Muscle of arm (tissue), 12 donors: ENCODE measurements around the gene MRPL49. TPM values are rescaled to one million over a fixed set of nuclear protein-coding genes. Genes with fewer than 3 reads are reported as not detected.
"Not testable (repeated sequence)": the region's sequence is repeated elsewhere in the genome, so short reads cannot be mapped to it uniquely, and the experiment has no call there.

Experiments used
- DNase-seq: peaks from one replicate; pipeline ENCODE4 v3.0.0-alpha.2; 2013
- polyA plus RNA-seq, 12 donors: library from polyadenylated mRNA; unstranded; fragments of 120-200 nt; gene quantifications; one replicate each; pipeline ENCODE4 v1.2.1, GENCODE V29; 2013; ENCODE audit not compliant: insufficient read length in 12 of 12

The MRPL49 gene
- polyA plus RNA-seq, 12 donors = 22.3 to 45.7 (median 25.1) TPM; not detected in 1

GRCh38 chr11:65116370-65117205 lies 5.5 kb upstream of the MRPL49 start:
- no peak for DNase-seq

GRCh38 chr11:65117206-65118096 lies 4.7 kb upstream of the MRPL49 start, which contains the start of gene ZNHIT2:
TSS of gene ZNHIT2 (minus strand) at chr11:65117701. CDS start at chr11:65117653, 48 bp downstream.
- peak; percentile 100 for DNase-seq

DNA sequence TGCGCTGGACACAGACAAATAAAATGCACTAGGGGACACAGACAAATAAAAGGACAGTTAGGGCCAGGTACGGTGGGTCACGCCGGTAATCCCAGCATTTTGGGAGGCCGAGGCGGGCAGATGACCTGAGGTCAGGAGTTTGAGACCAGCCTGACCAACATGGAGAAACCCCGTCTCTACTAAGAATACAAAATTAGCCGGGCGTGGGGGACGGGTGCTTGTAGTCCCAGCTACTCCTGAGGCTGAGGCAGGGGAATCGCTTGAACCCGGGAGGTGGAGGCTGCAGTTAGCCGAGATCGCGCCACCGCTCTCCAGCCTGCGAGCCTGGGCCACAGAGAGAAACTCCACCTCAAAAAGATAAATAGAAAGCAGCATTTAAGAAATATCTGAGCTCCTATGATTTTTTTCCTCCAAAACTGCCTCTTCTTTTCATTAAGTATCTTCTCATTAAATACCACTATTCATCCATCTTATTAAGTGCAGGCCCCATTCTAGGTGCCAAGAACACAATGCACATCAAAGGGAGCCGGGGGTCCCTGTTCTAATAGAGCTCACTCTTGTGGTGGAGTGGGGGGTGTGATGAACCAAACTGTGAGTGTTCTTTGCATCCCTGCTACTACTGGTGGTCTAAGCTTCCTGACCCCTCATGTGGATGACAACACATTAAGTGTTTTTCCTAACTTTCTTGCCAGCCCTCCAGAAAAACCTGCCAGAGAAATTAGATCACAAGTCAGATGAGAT lies 3.9 kb upstream of the MRPL49 start:
- no peak for DNase-seq

- DNase-seq = not testable (repeated sequence)
Measured at GRCh38 chr11:65118891-65119669, 3.0 kb upstream of the MRPL49 start.

GRCh38 chr11:65119670-65119995 lies 2.5 kb upstream of the MRPL49 start:
- DNase-seq = no peak

DNA sequence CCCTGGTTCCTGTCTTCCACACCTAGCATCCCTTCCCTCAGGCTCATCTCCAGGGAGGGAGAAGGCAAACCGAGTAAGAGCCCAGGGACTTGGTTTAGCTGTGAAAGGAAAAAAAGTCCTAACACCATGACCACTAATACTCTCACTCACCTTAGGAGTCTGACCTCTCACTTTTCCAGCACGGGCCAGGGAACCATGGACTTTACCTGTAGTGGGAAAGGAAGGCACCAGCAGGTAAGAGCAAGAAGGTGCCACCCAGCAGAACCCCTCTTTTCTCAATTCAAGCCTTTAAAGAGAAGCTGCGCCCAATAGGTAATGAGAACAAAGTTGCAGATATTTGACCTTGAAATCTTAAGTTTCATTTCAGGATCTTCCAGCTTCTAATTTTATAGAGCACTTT lies 1.3 kb upstream of the MRPL49 start:
- DNase-seq = no peak

DNA sequence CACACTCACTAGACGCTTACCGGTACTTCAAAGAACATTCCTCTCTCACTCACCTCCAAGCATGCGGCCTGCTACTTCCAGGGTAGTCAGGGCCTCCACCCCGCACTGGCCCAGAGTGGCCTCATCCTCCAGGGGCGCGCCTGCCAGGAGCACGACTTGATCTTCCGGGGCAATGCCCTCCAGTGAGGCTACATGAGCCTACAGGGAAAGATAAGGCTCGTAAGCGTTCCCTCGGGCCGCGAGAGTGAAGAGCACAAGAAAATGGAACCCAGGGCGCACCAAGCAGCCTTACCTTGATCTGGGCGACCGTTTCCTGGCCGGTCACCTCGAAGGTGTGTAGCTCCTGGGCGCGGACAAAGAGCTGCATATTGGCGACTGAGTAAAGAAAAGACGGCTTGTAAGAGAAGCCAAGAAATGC lies 665 bp upstream of the MRPL49 start:
- no peak for DNase-seq

DNA sequence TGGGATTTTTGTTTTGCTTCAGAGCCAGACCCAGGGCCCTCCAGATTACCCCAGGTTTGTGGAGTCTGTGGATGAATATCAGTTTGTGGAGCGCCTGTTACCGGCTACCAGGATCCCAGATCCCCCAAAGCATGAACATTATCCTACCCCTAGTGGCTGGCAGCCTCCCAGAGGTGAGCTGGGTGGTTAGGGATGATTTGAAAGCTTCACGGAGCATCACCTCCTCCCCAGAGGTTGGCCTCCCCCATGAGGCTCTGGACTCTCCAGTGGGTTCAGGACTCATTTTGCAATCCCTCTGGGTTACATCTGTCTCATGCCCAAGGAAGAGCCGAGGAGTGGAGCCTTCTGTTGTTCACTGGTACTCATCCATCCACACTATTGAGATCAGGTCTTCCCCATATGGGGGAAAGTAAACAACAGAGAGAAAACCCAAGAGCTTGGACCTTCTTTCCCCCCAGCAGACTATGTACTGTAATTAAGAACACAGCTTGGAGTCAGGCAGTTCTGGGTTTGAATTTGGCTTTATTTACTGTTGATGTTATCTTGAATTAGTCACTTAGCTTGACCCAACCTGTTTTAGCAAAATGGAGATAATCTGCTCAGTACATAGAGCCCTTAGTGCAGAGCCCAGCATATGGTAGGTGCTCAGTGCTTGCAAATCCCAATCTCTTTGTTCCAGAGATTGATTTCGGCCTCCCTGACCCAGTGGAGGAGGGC lies 2.5 kb downstream of the MRPL49 start:
- DNase-seq = no peak

DNA sequence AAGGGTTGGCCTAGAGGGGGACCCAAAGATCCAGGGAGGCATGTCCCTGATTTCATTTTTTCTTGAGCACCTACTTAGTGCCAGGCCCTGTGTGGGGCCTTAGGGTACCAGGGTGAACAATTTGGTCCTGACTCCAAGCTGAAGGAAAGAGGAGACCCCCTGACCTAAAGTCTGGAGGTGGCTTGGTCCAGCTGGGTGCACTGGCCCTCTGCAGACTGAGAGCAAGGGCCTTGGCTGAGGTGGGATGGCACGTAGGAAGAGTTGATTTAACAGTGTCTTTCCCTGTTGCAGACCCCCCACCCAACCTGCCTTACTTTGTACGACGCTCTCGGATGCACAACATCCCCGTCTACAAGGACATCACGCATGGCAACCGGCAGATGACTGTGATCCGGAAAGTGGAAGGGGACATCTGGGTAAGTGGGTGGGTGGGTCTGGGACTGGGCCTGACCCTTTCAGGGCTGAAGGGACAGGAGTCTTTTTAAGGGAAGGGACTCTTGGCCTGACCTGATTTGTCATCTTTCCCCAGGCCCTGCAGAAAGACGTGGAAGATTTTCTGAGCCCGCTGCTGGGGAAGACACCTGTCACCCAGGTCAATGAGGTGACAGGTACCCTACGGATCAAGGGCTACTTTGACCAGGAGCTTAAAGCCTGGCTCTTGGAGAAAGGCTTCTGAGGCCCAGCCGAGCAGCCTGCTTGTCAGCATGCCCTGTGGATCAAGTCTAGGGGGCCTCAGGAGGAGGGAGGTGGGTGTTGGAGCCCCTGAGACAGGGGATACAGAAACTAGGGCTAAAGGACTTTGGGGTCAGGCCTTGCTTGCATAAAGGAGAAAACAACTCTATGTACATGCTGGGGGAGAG lies 3.3 kb downstream of the MRPL49 start:
- DNase-seq = no peak

DNA sequence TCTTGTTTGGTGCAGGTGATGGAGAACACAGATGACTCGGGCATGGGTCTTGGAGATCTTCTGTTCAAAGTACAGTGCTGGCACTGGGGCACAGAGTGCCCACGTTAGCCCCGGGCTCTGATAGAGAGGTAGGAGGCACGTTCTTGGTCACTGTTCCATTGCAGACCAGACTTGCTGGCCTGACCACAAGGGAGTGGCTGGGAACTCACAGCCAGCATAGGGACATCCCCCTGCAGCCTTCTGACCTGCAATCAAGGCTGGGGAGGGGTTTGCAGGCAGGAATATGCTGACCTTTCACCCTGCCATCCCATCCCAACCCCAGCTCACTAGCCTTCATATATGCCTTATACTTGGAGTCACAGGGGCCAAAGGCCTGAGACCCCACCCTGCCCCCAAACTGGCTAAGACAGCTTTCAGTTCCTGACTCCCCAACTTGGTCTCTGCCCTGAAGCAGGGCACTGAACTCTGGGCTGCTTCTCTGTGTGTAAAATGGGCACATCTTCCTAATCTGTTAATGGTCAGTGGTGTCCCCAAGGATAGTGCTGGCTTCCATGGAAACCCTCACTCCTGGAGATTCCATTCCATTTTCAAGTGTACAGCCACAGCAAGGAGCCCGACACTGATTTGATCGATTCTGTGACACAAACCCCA lies 4.6 kb downstream of the MRPL49 start:
- DNase-seq = no peak

GRCh38 chr11:65127473-65128181 lies 5.5 kb downstream of the MRPL49 start:
- DNase-seq = no peak

DNA sequence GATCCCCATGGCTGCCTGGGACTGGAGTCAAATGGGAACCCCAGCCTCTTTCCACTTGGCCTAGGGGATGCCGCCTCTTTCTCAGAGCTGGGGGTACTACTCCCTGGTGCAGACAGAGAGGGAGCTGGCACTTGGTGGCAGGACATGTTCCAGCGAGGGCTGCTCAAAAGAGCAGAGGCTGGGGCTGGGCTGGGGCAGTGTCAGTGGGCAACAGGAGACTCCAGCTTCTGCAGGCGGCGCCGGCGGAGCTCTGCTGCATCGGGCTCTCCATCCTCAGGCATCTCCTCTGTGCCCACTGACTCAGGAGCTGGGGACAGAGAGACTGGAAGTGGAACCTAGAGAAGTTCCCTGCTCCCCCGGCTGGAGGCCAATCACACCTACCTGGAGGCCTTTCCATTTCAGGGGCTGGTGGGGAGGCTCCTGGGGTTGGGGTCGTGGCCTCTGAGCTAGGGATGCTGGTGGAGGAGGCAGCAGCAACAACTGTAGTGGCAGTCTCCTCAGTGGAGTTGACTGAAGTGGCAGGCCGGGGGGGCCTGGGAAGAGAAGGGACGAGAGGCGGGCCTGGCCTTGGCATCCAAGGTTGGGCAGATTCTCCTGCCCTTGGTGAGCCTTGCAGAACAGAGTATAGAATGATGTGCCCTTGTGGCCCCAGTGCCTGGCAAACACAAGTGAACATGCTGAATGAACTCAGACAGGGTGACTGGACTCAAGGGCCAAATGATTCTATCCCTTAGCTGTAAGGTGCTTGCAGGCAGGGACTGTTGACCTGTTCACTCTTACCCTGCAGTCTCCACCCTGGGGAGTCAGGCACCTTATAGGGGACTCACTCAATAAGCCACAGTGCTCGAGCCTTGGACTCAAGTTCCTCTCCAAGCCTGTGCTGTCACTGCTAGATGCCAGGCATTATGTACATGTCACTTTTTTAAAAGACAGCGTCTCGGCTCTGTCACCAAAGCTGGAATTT lies 6.3 kb downstream of the MRPL49 start:
- no peak for DNase-seq

GRCh38 chr11:65129649-65130441 lies 7.7 kb downstream of the MRPL49 start:
- no peak for DNase-seq

- DNase-seq = no peak
Measured at GRCh38 chr11:65130631-65131416, 8.7 kb downstream of the MRPL49 start.

- DNase-seq = no peak
Measured at GRCh38 chr11:65131417-65131776, 9.3 kb downstream of the MRPL49 start.

- DNase-seq = no peak
Measured at GRCh38 chr11:65131895-65132237, 9.7 kb downstream of the MRPL49 start.
